ENCODE measurements around the gene HOXC12.

HOXC12 gene

GRCh38 chr12:54007538-54008259 lies 53.0 kb downstream of the HOXC12 start:
- no peak for DNase-seq (ENCODE audit: low read depth in 2 of 2)

DNA sequence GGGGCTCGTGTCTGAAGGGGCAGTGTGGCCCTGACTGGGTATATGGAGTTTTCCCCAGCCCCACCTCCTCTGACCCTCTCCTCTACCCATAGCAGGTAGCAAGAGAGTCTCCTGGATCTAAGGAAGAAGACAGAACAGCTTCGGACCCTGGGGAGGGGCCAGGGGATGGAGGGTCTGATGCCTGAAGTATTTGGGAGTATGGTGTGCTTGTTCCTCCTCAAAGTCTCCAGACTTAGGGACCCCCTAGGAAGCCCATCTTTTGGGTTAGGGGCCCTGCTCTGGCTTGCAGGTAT lies 53.5 kb downstream of the HOXC12 start:
- DNase-seq (ENCODE audit: low read depth in 2 of 2): no peak

Measured in stimulated activated CD4-positive, alpha-beta T cell treated with anti-CD3 and anti-CD28 coated beads, Interleukin-15, amount 100 ng/mL, for 48 hours (primary cell).